Activated CD8-positive, alpha-beta T cell treated with anti-CD3 and anti-CD28 coated beads for 36 hours (primary cell): ENCODE results near the gene PKD1. TPM values are rescaled to one million over a fixed set of nuclear protein-coding genes. Genes with fewer than 3 reads are reported as not detected.

ENCODE experiments used
- ATAC-seq: fragments of 200-7000 bp; cut with Tn5 transposase; one replicate; pipeline ENCODE4 v1.10.0; 2021; ENCODE audit warnings: mild to moderate bottlenecking, moderate library complexity
- CTCF ChIA-PET: fragments of 350-600 bp; sonication (Branson Sonifier 250); formaldehyde crosslinking; loops from one replicate; lab custom pipeline; 2021; ENCODE audit warnings: antibody characterized with exemption; lab: Charles Lee
- POLR2A ChIA-PET: fragments of 350-600 bp; sonication (Branson Sonifier 250); formaldehyde crosslinking; loops from one replicate; lab custom pipeline; 2021; ENCODE audit warnings: antibody characterized with exemption; lab: Charles Lee
- DNase-seq: peaks from one replicate; pipeline ENCODE4 v3.0.0-alpha.2; 2020
- H3K27ac Mint-ChIP-seq: one replicate; pipeline ENCODE4 v1.8.0; 2021; ENCODE audit warnings: mild to moderate bottlenecking, mixed read lengths
- H3K27me3 Mint-ChIP-seq: one replicate; pipeline ENCODE4 v1.8.0; 2021; ENCODE audit warnings: mixed read lengths
- H3K36me3 Mint-ChIP-seq: one replicate; pipeline ENCODE4 v1.8.0; 2021; ENCODE audit warnings: low read depth, mixed read lengths
- H3K4me1 Mint-ChIP-seq: one replicate; pipeline ENCODE4 v1.8.0; 2021; ENCODE audit warnings: low read depth, mixed read lengths
- H3K4me3 Mint-ChIP-seq: one replicate; pipeline ENCODE4 v1.8.0; 2021; ENCODE audit warnings: mild to moderate bottlenecking, moderate library complexity, mixed read lengths
- H3K9me3 Mint-ChIP-seq: one replicate; pipeline ENCODE4 v1.8.0; 2021; ENCODE audit warnings: mixed read lengths
- CTCF ChIP-seq: fragments of 200-600 bp; IDR thresholded peaks from one replicate; pipeline ENCODE4 v1.8.0; 2022; ENCODE audit warnings: antibody characterized with exemption, mild to moderate bottlenecking
- intact Hi-C: fragments of 100-400 bp; cut with micrococcal nuclease; formaldehyde crosslinking; loops from one replicate; pipeline ENCODE4 v1.10.0; 2022
- total RNA-seq, 2 experiments: library from RNA; stranded (reverse); gene quantifications; one replicate each; pipeline ENCODE4 v1.2.3, GENCODE V29; 2021

The PKD1 gene
- total RNA-seq, 2 experiments from 2014 or later = 74.7 to 85.1 TPM

- Mint-ChIP-seq H3K27ac (no peak overlapping the region), H3K4me3 (no peak overlapping the region), H3K36me3 (peaks cover 6% of the 10 kb centered on the region), H3K4me1 (no peaks in the 10 kb centered on the region), H3K27me3 (no peaks in the 10 kb centered on the region), H3K9me3 (no peaks in the 10 kb centered on the region)
- ChIA-PET POLR2A (interaction anchor here (0.7 kb wide), 1 partner anchor 589 kb away, joined by 3 read pairs; no protein-coding TSS in a partner anchor), CTCF (interaction anchor here (2.1 kb wide), 1 partner anchor 83 kb away, joined by 6 read pairs; no protein-coding TSS in a partner anchor)
- no peak for TF ChIP-seq CTCF
- no peak for DNase-seq
- ATAC-seq = no peak
- intact Hi-C loops = no loop called here
These were observed 78.3 kb downstream of the PKD1 start for GRCh38 chr16:2057438-2057837.

- ATAC-seq (peak; percentile 47), DNase-seq (peak; percentile 15)
- POLR2A ChIA-PET = interaction anchor here (0.7 to 0.9 kb wide), 2 partner anchors 17 to 588 kb away, joined by 3 to 4 read pairs; no protein-coding TSS in a partner anchor
- CTCF ChIA-PET = interaction anchor here (1.2 to 2.2 kb wide), 4 partner anchors 10 to 84 kb away, joined by 3 to 9 read pairs (median 5); partner anchors contain the start of genes NTHL1 and TSC2
- intact Hi-C loops = no loop called here
- Mint-ChIP-seq H3K4me3 (no peak overlapping the region), H3K9me3 (no peaks in the 10 kb centered on the region), H3K4me1 (no peaks in the 10 kb centered on the region), H3K27me3 (no peaks in the 10 kb centered on the region), H3K27ac (no peak overlapping the region), H3K36me3 (peaks cover 6% of the 10 kb centered on the region)
- no peak for TF ChIP-seq CTCF
These were observed 78.9 kb downstream of the PKD1 start for GRCh38 chr16:2056681-2057407.

- no peaks in the 10 kb centered on the region for H3K4me1 Mint-ChIP-seq
- ATAC-seq = peak; percentile 27
- ChIA-PET CTCF (interaction anchor here (1.2 to 2.2 kb wide), 3 partner anchors 9 to 34 kb away, joined by 3 to 9 read pairs (median 4); partner anchors contain the start of genes NTHL1 and TSC2), POLR2A (interaction anchor here (0.9 kb wide), 1 partner anchor 17 kb away, joined by 4 read pairs; no protein-coding TSS in a partner anchor)
- intact Hi-C loops = no loop called here
- no peak for TF ChIP-seq CTCF
- H3K9me3 Mint-ChIP-seq = no peaks in the 10 kb centered on the region
- peaks cover 6% of the 10 kb centered on the region for H3K36me3 Mint-ChIP-seq
- H3K27ac Mint-ChIP-seq = no peak overlapping the region
- no peaks in the 10 kb centered on the region for H3K27me3 Mint-ChIP-seq
- H3K4me3 Mint-ChIP-seq = no peak overlapping the region
- DNase-seq = no peak
These were observed 79.6 kb downstream of the PKD1 start for GRCh38 chr16:2056077-2056476.

- peaks cover 6% of the 10 kb centered on the region for H3K36me3 Mint-ChIP-seq
- DNase-seq = no peak
- TF ChIP-seq CTCF = no peak
- ChIA-PET CTCF (interaction anchor here (2.2 kb wide), 1 partner anchor 32 kb away, joined by 9 read pairs; no protein-coding TSS in a partner anchor), POLR2A (no interaction called here)
- H3K9me3 Mint-ChIP-seq = no peaks in the 10 kb centered on the region
- H3K4me1 Mint-ChIP-seq = peaks cover 3% of the 10 kb centered on the region
- ATAC-seq = no peak
- H3K27me3 Mint-ChIP-seq = no peaks in the 10 kb centered on the region
- H3K27ac Mint-ChIP-seq = no peak overlapping the region
- H3K4me3 Mint-ChIP-seq = no peak overlapping the region
- intact Hi-C loops = no loop called here
These were observed 81.0 kb downstream of the PKD1 start for GRCh38 chr16:2054543-2055245.
